ENCODE measurements around the gene DSG1. TPM values are rescaled to one million over a fixed set of nuclear protein-coding genes. Genes with fewer than 3 reads are reported as not detected.
"Not testable (repeated sequence)": the region's sequence is repeated elsewhere in the genome, so short reads cannot be mapped to it uniquely, and the experiment has no call there.

The DSG1 gene
- total RNA-seq, 6 experiments from 2014 or later, result 0.29 to 4.3 (median 1.4) TPM

DNA sequence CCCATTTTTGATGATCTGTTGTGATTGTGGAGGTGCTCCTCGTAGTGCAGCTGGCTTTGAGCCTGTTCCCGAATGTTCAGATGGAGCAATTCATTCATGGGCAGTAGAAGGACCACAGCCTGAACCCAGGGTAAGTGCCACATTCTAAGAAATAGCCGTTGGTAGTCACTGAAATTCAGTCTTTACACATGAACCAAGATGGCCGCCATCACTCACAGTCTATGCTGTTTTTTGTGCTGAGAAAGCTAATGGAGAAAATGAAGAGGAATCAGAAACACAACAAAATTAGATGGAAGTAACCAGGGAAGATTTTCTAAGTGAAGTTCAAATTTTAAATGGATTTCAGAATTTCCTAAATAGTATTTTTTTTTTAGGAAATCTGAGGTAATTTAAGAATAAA, 25.5 kb downstream of the DSG1 start:
- 81% methylated on average over 4 of the region's 4 CpGs for WGBS (ENCODE audit: insufficient coverage, low coverage, low lambda C conversion rate, missing lambda C conversion rate)

GRCh38 chr18:31353336-31353735, 35.4 kb downstream of the DSG1 start:
- H3K4me3 ChIP-seq; H3K27me3 ChIP-seq; ATAC-seq; H3K9me3 ChIP-seq; DNase-seq; H3K27ac ChIP-seq; H3K4me1 ChIP-seq; intact Hi-C loops (cut with DNase I); H3K36me3 ChIP-seq: not testable (repeated sequence)
- WGBS (ENCODE audit: insufficient coverage, low coverage, low lambda C conversion rate, missing lambda C conversion rate), result no CpG with 5 or more reads among the region's 17 CpGs

More for the DNA sequence above, 25.5 kb downstream of the DSG1 start:
- no peaks in the 10 kb centered on the region for H3K27me3 ChIP-seq
- intact Hi-C loops (cut with DNase I), result no loop called here
- TF ChIP-seq POLR2A (IDR thresholded peaks at IDR 0.05), result no peak
- TF ChIP-seq, protein P1, sequence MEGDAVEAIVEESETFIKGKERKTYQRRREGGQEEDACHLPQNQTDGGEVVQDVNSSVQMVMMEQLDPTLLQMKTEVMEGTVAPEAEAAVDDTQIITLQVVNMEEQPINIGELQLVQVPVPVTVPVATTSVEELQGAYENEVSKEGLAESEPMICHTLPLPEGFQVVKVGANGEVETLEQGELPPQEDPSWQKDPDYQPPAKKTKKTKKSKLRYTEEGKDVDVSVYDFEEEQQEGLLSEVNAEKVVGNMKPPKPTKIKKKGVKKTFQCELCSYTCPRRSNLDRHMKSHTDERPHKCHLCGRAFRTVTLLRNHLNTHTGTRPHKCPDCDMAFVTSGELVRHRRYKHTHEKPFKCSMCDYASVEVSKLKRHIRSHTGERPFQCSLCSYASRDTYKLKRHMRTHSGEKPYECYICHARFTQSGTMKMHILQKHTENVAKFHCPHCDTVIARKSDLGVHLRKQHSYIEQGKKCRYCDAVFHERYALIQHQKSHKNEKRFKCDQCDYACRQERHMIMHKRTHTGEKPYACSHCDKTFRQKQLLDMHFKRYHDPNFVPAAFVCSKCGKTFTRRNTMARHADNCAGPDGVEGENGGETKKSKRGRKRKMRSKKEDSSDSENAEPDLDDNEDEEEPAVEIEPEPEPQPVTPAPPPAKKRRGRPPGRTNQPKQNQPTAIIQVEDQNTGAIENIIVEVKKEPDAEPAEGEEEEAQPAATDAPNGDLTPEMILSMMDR (IDR thresholded peaks at IDR 0.05), result no peak
- no peak overlapping the region for H3K4me3 ChIP-seq
- H3K9me3 ChIP-seq, result no peaks in the 10 kb centered on the region
- no peaks in the 10 kb centered on the region for H3K36me3 ChIP-seq
- H3K4me1 ChIP-seq, result no peaks in the 10 kb centered on the region
- DNase-seq, result no peak
- ATAC-seq, result no peak
- no peak overlapping the region for H3K27ac ChIP-seq

DNA sequence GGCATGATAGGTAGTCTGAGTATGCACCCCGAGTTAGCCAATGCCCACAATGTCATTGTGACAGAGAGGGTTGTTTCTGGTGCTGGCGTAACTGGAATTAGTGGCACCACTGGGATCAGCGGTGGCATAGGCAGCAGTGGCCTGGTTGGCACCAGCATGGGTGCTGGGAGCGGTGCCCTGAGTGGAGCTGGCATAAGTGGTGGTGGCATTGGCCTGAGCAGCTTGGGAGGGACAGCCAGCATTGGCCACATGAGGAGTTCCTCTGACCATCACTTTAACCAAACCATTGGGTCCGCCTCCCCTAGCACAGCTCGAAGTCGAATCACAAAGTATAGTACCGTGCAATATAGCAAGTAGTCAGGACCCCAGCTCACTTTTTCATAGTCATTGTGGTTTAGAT, 37.0 kb downstream of the DSG1 start:
- TF ChIP-seq POLR2A (IDR thresholded peaks at IDR 0.05), result no peak
- TF ChIP-seq, protein P1 (IDR thresholded peaks at IDR 0.05), result no peak
- intact Hi-C loops (cut with DNase I), result no loop called here
- WGBS (ENCODE audit: insufficient coverage, low coverage, low lambda C conversion rate, missing lambda C conversion rate), result 86% methylated on average over 5 of the region's 8 CpGs
- Histone ChIP-seq H3K27me3 (no peaks in the 10 kb centered on the region), H3K9me3 (no peaks in the 10 kb centered on the region), H3K4me1 (no peaks in the 10 kb centered on the region), H3K27ac (no peak overlapping the region), H3K36me3 (no peaks in the 10 kb centered on the region), H3K4me3 (no peak overlapping the region)
- ATAC-seq, result no peak
- DNase-seq, result no peak

- intact Hi-C loops (cut with DNase I), result no loop called here
- H3K27me3 ChIP-seq, result no peaks in the 10 kb centered on the region
- DNase-seq (no peak), ATAC-seq (no peak)
- H3K9me3 ChIP-seq, result no peaks in the 10 kb centered on the region
- H3K4me1 ChIP-seq, result no peaks in the 10 kb centered on the region
- H3K4me3 ChIP-seq, result no peak overlapping the region
- WGBS (ENCODE audit: insufficient coverage, low coverage, low lambda C conversion rate, missing lambda C conversion rate), result 77% methylated on average over 5 of the region's 5 CpGs
- no peaks in the 10 kb centered on the region for H3K36me3 ChIP-seq
- H3K27ac ChIP-seq, result no peak overlapping the region
- no peak for TF ChIP-seq POLR2A (IDR thresholded peaks at IDR 0.05)
- TF ChIP-seq, protein P1 (IDR thresholded peaks at IDR 0.05), result no peak
These were observed 38.1 kb downstream of the DSG1 start for GRCh38 chr18:31356025-31356424.

- intact Hi-C loops (cut with DNase I), result no loop called here
- Histone ChIP-seq H3K4me1 (no peaks in the 10 kb centered on the region), H3K27ac (no peak overlapping the region), H3K4me3 (no peak overlapping the region), H3K27me3 (no peaks in the 10 kb centered on the region), H3K36me3 (no peaks in the 10 kb centered on the region), H3K9me3 (no peaks in the 10 kb centered on the region)
- WGBS (ENCODE audit: insufficient coverage, low coverage, low lambda C conversion rate, missing lambda C conversion rate), result 87% methylated on average over 4 of the region's 4 CpGs
- ATAC-seq (no peak), DNase-seq (no peak)
- TF ChIP-seq, protein P1 (IDR thresholded peaks at IDR 0.05), result no peak
- TF ChIP-seq POLR2A (IDR thresholded peaks at IDR 0.05), result no peak
These were observed 46.2 kb downstream of the DSG1 start for GRCh38 chr18:31364190-31364589.
